GM18517 (cell line): ENCODE data around the gene HOXD10.

Experiments
- ATAC-seq: cut with Tn5 transposase; IDR thresholded peaks from one replicate; pipeline ENCODE4 v1.9.1; 2021; ENCODE audit warnings: mild to moderate bottlenecking, moderate library complexity; ENCODE audit not compliant: unreplicated experiment

Gene HOXD10

GRCh38 chr2:176132205-176133171 lies 15.9 kb downstream of the HOXD10 start:
- ATAC-seq, result no peak

DNA sequence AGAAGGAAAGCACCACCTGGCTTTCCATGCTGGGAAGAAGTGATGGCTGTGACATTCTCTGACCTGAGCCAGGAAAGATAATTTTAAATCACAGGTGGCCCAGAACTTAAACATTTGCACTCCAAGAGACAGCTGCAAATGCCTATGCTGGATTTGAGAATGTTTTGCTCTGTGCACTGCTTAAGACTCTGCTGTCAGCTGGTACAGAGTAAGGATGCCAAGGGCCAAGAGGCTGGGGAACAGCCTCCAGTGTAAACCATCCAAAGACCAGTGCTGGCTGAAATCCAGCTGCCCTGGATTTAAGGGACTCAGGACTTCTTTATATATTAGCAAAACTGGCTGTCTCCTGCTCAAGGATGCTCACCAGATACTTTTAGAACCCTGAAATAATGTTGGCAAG lies 16.8 kb downstream of the HOXD10 start:
- no peak for ATAC-seq

GRCh38 chr2:176134035-176134434 lies 17.5 kb downstream of the HOXD10 start:
- no peak for ATAC-seq

DNA sequence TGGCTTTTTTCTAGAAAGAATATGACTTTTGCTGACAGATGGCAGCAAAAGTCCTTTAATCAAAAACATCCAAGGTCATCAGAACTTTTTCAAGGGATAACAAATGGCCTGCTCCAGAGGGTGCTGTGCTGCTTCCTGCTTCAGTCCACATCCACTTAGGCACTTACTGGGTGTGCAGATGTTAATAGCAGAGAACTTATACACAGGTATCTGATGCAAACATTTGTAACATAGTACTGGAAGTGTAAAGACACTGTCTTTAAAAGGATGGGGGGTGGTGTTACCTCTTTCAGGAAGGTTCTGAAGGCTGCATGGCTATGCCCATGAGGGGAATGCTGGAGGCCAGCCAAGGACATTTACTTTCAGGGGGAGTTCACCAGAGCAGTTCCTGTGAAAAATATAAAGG lies 18.5 kb downstream of the HOXD10 start:
- ATAC-seq, result no peak

- no peak for ATAC-seq
Measured at GRCh38 chr2:176136374-176137251, 20.0 kb downstream of the HOXD10 start.

GRCh38 chr2:176137252-176137580 lies 20.6 kb downstream of the HOXD10 start:
- ATAC-seq, result no peak

- ATAC-seq, result no peak
Measured at GRCh38 chr2:176137906-176138305, 21.3 kb downstream of the HOXD10 start.

- ATAC-seq, result no peak
Measured at GRCh38 chr2:176138526-176138922, 21.9 kb downstream of the HOXD10 start.

DNA sequence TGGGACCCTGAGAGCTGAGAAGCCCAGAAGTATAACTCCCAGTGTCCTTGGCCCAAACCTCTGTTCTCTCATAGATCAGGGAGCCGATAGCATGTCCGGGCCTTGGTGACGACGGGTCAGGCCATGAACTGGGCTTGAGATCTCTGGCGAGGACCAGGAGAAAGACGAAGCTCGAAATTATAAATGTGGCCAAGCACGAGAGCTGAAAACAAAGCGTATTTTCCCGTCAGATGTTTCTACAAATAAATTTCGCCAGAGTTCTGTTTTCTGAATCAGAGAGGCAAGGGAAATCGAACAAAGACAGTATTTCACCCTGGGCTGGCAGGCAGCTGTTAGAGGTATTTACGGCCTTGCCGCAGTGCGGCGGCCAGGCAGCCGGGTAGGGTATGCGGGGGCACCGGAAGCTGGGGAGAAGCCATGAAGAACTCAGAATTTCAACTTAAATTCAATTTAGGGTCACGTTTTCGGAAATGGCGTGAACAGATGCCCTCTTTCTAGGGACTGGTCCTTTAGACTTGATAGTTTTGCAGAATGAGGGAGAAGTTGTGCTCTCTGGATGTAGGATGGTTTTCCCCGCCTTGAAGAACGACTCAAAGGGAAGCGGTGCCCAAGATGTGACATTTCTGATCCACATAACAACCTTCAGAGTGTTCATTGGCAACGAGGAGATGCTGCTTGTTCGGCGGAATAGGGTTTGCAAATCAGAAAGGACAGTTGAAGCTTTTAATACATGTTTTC lies 22.5 kb downstream of the HOXD10 start:
- no peak for ATAC-seq

DNA sequence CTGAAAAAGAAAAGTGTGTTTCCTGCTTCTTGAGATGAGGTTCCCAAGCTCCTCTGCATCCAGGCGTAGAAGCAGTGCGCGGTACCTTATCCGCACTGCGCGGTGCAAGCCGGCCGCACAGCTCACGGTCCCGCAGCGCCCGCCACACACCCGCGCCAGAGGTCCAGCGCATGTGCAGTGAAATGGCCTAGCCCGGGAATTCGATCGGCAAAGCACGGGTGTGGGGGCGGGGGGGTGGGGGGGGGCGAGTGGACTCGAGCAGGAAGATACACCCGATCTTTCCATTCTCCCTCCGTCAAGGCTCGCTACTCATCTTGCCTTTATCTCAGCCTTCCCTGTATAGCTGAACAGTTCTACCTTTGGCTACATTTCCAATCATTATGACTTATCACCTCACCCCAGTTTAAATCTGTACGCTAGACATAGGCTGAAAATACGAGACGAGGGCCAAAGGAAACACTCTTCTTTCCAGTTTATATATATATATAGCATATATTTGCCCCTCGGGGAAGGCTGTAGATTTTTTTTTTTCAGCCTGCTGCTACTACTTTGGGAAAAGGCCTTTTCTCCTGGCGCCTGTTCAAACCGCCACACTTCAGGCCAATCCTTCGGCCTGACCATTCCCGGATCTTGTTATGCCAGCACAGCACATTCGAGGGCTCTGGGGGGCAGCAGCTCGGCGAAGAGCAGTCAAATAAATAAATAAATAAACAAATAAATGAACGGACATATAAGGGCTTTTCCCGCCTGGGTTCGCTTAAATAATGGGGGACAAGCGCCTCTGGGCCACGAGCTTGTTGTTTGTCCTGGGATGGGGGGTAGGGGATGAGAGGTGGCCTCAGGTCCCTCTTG lies 23.3 kb downstream of the HOXD10 start:
- peak; percentile 14 for ATAC-seq

- ATAC-seq, result peak; percentile 86
Measured at GRCh38 chr2:176140513-176141317, 24.1 kb downstream of the HOXD10 start.

- ATAC-seq, result no peak
Measured at GRCh38 chr2:176142281-176142680, 25.7 kb downstream of the HOXD10 start.

GRCh38 chr2:176145085-176145969 lies 28.7 kb downstream of the HOXD10 start:
- no peak for ATAC-seq

GRCh38 chr2:176146101-176146500 lies 29.5 kb downstream of the HOXD10 start:
- no peak for ATAC-seq

DNA sequence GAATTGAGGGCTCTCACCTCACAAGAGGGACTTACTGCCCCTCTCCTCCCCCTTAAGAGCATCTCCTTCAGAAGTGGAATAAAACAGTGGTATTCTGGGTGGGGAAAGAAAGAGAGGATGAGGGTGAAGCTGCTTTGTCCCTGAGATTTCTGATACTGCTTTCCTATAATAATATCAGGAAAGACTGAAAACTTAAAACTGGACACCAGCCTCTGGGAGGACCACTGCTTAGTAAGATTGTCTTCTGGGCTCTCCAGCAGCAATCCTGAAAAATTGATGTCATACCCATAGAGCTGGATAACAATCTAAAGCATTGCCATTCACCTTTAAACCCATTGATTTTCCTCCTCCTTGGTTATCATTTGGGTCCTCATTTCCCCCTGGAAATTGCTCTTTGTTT lies 30.1 kb downstream of the HOXD10 start:
- ATAC-seq, result no peak

- ATAC-seq, result no peak
Measured at GRCh38 chr2:176147210-176147799, 30.7 kb downstream of the HOXD10 start.

DNA sequence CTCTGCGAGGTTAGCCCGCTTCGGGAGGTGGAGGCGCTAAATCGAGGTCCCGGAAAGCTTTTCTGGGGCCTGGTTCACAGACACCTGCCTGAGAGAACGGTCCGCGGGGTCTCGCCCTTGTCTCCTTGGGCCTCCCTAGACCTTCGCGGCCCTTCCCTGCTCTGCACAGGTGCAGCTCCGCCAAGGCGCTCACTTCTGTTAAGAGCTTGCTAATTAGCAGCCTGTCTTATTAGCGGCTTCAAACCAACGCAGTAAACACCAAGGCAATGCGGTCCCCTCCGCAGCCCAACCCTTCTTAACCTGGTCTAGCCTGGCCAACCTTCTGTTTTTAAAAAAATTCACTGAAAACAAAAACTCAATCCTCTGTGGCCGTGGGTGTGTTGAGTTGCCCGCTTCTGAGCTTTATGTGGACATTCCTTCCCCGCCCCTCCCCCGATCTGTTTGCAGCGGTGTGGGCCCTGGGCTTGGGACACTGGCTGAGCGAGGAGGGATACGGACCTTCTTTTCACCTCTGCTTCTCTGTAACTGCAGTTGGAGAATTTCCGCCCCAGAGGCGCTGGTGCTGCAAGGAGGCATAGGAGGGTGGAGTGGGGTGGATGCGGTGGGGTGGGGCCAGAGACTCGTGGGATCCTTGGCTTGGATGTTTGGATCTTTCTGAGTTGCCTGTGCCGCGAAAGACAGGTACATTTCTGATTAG lies 31.4 kb downstream of the HOXD10 start:
- ATAC-seq, result no peak
